ENCODE data around the gene CARD10. TPM values are rescaled to one million over a fixed set of nuclear protein-coding genes. Genes with fewer than 3 reads are reported as not detected.
A peak's percentile ranks its signal among the peaks of the same experiment; 100 is the strongest.

The CARD10 gene
- total and polyA plus RNA-seq, 2 of the 13 experiments (the other 11 are each of a cell fraction or from before 2014, with no cell fraction given): 35.2 to 55.8 TPM

- 0 out of 2 replicates have a peak, but pooled peaks have one; percentile 11 for TF ChIP-seq HES4 (CRISPR knock-in tag; IDR thresholded peaks at IDR 0.05; ENCODE audit: borderline replicate concordance)
- TF ChIP-seq SNAPC5 (CRISPR knock-in tag; IDR thresholded peaks at IDR 0.05; ENCODE audit: borderline replicate concordance): no peak
- no peak for TF ChIP-seq FOXC1 (CRISPR knock-in tag; IDR thresholded peaks at IDR 0.05; ENCODE audit: borderline replicate concordance)
- no peak for TF ChIP-seq ZNF549 (CRISPR knock-in tag; IDR thresholded peaks at IDR 0.05)
- no peak for TF ChIP-seq ZNF224 (CRISPR knock-in tag; IDR thresholded peaks at IDR 0.05)
- TF ChIP-seq ARID2 (CRISPR knock-in tag; IDR thresholded peaks at IDR 0.05; ENCODE audit: borderline replicate concordance): no peak
- no peak for TF ChIP-seq AFF4 (CRISPR knock-in tag; IDR thresholded peaks at IDR 0.05)
- 0 out of 2 replicates have a peak, but pooled peaks have one; percentile 20 for TF ChIP-seq ZNF567 (CRISPR knock-in tag; IDR thresholded peaks at IDR 0.05; ENCODE audit: borderline replicate concordance)
- no peak for TF ChIP-seq HNRNPLL (IDR thresholded peaks at IDR 0.05; ENCODE audit: low read depth, low read length, poor library complexity, severe bottlenecking)
- peak; percentile 25; the same call in 1 of the 2 replicates for TF ChIP-seq MAZ (IDR thresholded peaks at IDR 0.05; ENCODE audit: borderline replicate concordance, low read depth, low read length)
- no peak; the same call in none of the 2 replicates for TF ChIP-seq MAZ (CRISPR knock-in tag; IDR thresholded peaks at IDR 0.05; ENCODE audit: low read depth)
- no peak for TF ChIP-seq ZNF180 (CRISPR knock-in tag; IDR thresholded peaks at IDR 0.05; ENCODE audit: borderline replicate concordance, low read depth)
- no peak for TF ChIP-seq ZNF710 (CRISPR knock-in tag; IDR thresholded peaks at IDR 0.05; ENCODE audit: borderline replicate concordance)
- peak; percentile 60 for TF ChIP-seq TFDP2 (CRISPR knock-in tag; IDR thresholded peaks at IDR 0.05)
- 0 out of 2 replicates have a peak, but pooled peaks have one; percentile 39 for TF ChIP-seq HNRNPL (IDR thresholded peaks at IDR 0.05; ENCODE audit: low read depth, low read length)
- TF ChIP-seq GTF2F1 (IDR thresholded peaks at IDR 0.05; ENCODE audit: low read length): no peak
- TF ChIP-seq ZNF431 (CRISPR knock-in tag; IDR thresholded peaks at IDR 0.05; ENCODE audit: borderline replicate concordance, low read depth): no peak
- no peak for TF ChIP-seq SIX1 (CRISPR knock-in tag; IDR thresholded peaks at IDR 0.05; ENCODE audit: borderline replicate concordance)
- TF ChIP-seq ZNF143 (CRISPR knock-in tag; IDR thresholded peaks at IDR 0.05): no peak
- no peak for TF ChIP-seq ZNF740 (CRISPR knock-in tag; IDR thresholded peaks at IDR 0.05)
- peak; percentile 73 for TF ChIP-seq ZEB1 (IDR thresholded peaks at IDR 0.05; ENCODE audit: insufficient replicate concordance, low read depth)
Measured at GRCh38 chr22:37519268-37520195, at the start of gene CARD10 (continued).

Measured in HepG2 (cell line).